ENCODE data around the gene PGBD2. TPM values are rescaled to one million over a fixed set of nuclear protein-coding genes. Genes with fewer than 3 reads are reported as not detected.
"Not testable (repeated sequence)": the region's sequence is repeated elsewhere in the genome, so short reads cannot be mapped to it uniquely, and the experiment has no call there.

The PGBD2 gene
- total RNA-seq, 1 donor from 2014 or later: 5.7 TPM

GRCh38 chr1:248924696-248925532 lies 18.9 kb downstream of the PGBD2 start:
- intact Hi-C loops (cut with micrococcal nuclease): loop anchor here (1.0 kb wide), 5 partner anchors 19 to 99 kb away; partner anchors contain the start of gene PGBD2

- intact Hi-C loops (cut with micrococcal nuclease): not testable (repeated sequence)
Measured at GRCh38 chr1:248925859-248926258, 19.8 kb downstream of the PGBD2 start.

GRCh38 chr1:248926401-248927182 lies 20.6 kb downstream of the PGBD2 start:
- intact Hi-C loops (cut with micrococcal nuclease): no loop called here

GRCh38 chr1:248927283-248927682 lies 21.2 kb downstream of the PGBD2 start:
- intact Hi-C loops (cut with micrococcal nuclease): not testable (repeated sequence)

GRCh38 chr1:248928122-248928521 lies 22.1 kb downstream of the PGBD2 start:
- intact Hi-C loops (cut with micrococcal nuclease): not testable (repeated sequence)

GRCh38 chr1:248930037-248930436 lies 24.0 kb downstream of the PGBD2 start:
- intact Hi-C loops (cut with micrococcal nuclease): not testable (repeated sequence)

GRCh38 chr1:248938173-248938809 lies 32.3 kb downstream of the PGBD2 start:
- intact Hi-C loops (cut with micrococcal nuclease): not testable (repeated sequence)

- intact Hi-C loops (cut with micrococcal nuclease): not testable (repeated sequence)
Measured at GRCh38 chr1:248944134-248944999, 38.3 kb downstream of the PGBD2 start.

- intact Hi-C loops (cut with micrococcal nuclease): not testable (repeated sequence)
Measured at GRCh38 chr1:248945000-248945423, 39.0 kb downstream of the PGBD2 start.

- intact Hi-C loops (cut with micrococcal nuclease): not testable (repeated sequence)
Measured at GRCh38 chr1:248945453-248945852, 39.4 kb downstream of the PGBD2 start.

GRCh38 chr1:248945856-248946416 lies 39.9 kb downstream of the PGBD2 start:
- intact Hi-C loops (cut with micrococcal nuclease): not testable (repeated sequence)

Other genes starting within 250 kb of the PGBD2 start
- not detected in 2 replicates for gene OR14I1, start 203.5 kb upstream of the PGBD2 start, total RNA-seq
- gene LYPD8, start 150.5 kb upstream of the PGBD2 start, total RNA-seq: not detected in 2 replicates
- 32.2 and 34.1 TPM in 2 replicates for gene SH3BP5L, start 80.3 kb upstream of the PGBD2 start, total RNA-seq
- 52.6 and 53.9 TPM in 2 replicates for gene ZNF672, start 68.0 kb upstream of the PGBD2 start, total RNA-seq
- gene ZNF692, start 47.1 kb upstream of the PGBD2 start, total RNA-seq: 57.1 and 65.2 TPM in 2 replicates